ENCODE measurements around the gene MLX. TPM values are rescaled to one million over a fixed set of nuclear protein-coding genes. Genes with fewer than 3 reads are reported as not detected.
"Not testable (repeated sequence)": the region's sequence is repeated elsewhere in the genome, so short reads cannot be mapped to it uniquely, and the experiment has no call there.

The MLX gene
- total RNA-seq, 6 experiments from 2014 or later = 40.7 to 48.3 (median 47.0) TPM

GRCh38 chr17:42537156-42537805 is 29.6 kb upstream of the MLX start:
- no peak for DNase-seq
- Mint-ChIP-seq H3K27me3 (ENCODE audit: insufficient read depth) (no peaks in the 10 kb centered on the region; the same call in 1 of the 2 replicates), H3K9me3 (no peaks in the 10 kb centered on the region), H3K27ac (peak overlapping the region; percentile 80), H3K36me3 (ENCODE audit: low read depth) (peaks cover 21% of the 10 kb centered on the region), H3K4me3 (peak overlapping the region; percentile 91), H3K4me1 (ENCODE audit: low read depth) (peaks cover 19% of the 10 kb centered on the region)
- no peak for TF ChIP-seq CTCF (IDR thresholded peaks at IDR 0.05)

- no peak for DNase-seq
- TF ChIP-seq CTCF (IDR thresholded peaks at IDR 0.05) = no peak
- H3K27me3 Mint-ChIP-seq (ENCODE audit: insufficient read depth) = no peaks in the 10 kb centered on the region; the same call in 1 of the 2 replicates
- peaks cover 19% of the 10 kb centered on the region for H3K4me1 Mint-ChIP-seq (ENCODE audit: low read depth)
- H3K4me3 Mint-ChIP-seq = peak overlapping the region; percentile 54
- peaks cover 21% of the 10 kb centered on the region for H3K36me3 Mint-ChIP-seq (ENCODE audit: low read depth)
- peak overlapping the region; percentile 43; the same call in 1 of the 2 replicates for H3K27ac Mint-ChIP-seq
- H3K9me3 Mint-ChIP-seq = no peaks in the 10 kb centered on the region
These were observed 29.0 kb upstream of the MLX start for GRCh38 chr17:42537826-42538451.

- H3K27ac Mint-ChIP-seq = no peak overlapping the region
- H3K4me3 Mint-ChIP-seq = no peak overlapping the region
- no peak for TF ChIP-seq CTCF (IDR thresholded peaks at IDR 0.05)
- H3K27me3 Mint-ChIP-seq (ENCODE audit: insufficient read depth) = no peaks in the 10 kb centered on the region; the same call in 1 of the 2 replicates
- H3K4me1 Mint-ChIP-seq (ENCODE audit: low read depth) = peaks cover 19% of the 10 kb centered on the region
- no peak for DNase-seq
- no peaks in the 10 kb centered on the region for H3K9me3 Mint-ChIP-seq
- peaks cover 21% of the 10 kb centered on the region for H3K36me3 Mint-ChIP-seq (ENCODE audit: low read depth)
These were observed 28.4 kb upstream of the MLX start for GRCh38 chr17:42538482-42538881.

GRCh38 chr17:42540558-42540957 is 26.3 kb upstream of the MLX start:
- not testable (repeated sequence) for H3K27me3 Mint-ChIP-seq (ENCODE audit: insufficient read depth); DNase-seq; H3K4me3 Mint-ChIP-seq; H3K27ac Mint-ChIP-seq; H3K9me3 Mint-ChIP-seq
- H3K4me1 Mint-ChIP-seq (ENCODE audit: low read depth) = peaks cover 15% of the 10 kb centered on the region
- peaks cover 25% of the 10 kb centered on the region for H3K36me3 Mint-ChIP-seq (ENCODE audit: low read depth)

- DNase-seq = no peak
- Mint-ChIP-seq H3K36me3 (ENCODE audit: low read depth) (peaks cover 25% of the 10 kb centered on the region), H3K27ac (no peak overlapping the region), H3K4me1 (ENCODE audit: low read depth) (peaks cover 11% of the 10 kb centered on the region), H3K4me3 (no peak overlapping the region), H3K9me3 (no peaks in the 10 kb centered on the region), H3K27me3 (ENCODE audit: insufficient read depth) (peaks cover 3% of the 10 kb centered on the region)
- TF ChIP-seq CTCF (IDR thresholded peaks at IDR 0.05) = no peak
These were observed 25.7 kb upstream of the MLX start for GRCh38 chr17:42541041-42541833.

All from HFFc6 (cell line).